Subcutaneous abdominal adipose tissue (tissue), 5 donors: ENCODE measurements around the gene DHFR.

ENCODE experiments used
- H3K27ac ChIP-seq: one replicate; pipeline ENCODE4 v1.7.0; 2013; ENCODE audit warnings: low read depth, mild to moderate bottlenecking, inconsistent platforms, low read length, moderate library complexity
- H3K27me3 ChIP-seq, 5 donors: one replicate each; pipeline ENCODE4 v1.7.0; 2013; ENCODE audit warnings: low read length in 5 of 5, inconsistent platforms in 1 of 5; ENCODE audit not compliant: control insufficient read depth in 5 of 5, insufficient read depth in 4 of 5
- H3K36me3 ChIP-seq, 5 donors: one replicate each; pipeline ENCODE4 v1.7.0; 2013; ENCODE audit warnings: low read length in 5 of 5; ENCODE audit not compliant: control insufficient read depth in 5 of 5, insufficient read depth in 5 of 5
- H3K4me1 ChIP-seq, 5 donors: one replicate each; pipeline ENCODE4 v1.7.0; 2013; ENCODE audit warnings: low read length in 5 of 5, mild to moderate bottlenecking in 3 of 5, moderate library complexity in 1 of 5; ENCODE audit not compliant: control insufficient read depth in 5 of 5, insufficient read depth in 5 of 5
- H3K4me3 ChIP-seq, 5 donors: one replicate each; pipeline ENCODE4 v1.7.0; 2013; ENCODE audit warnings: low read length in 5 of 5, low read depth in 1 of 5
- H3K9ac ChIP-seq, 5 donors: one replicate each; pipeline ENCODE4 v1.7.0; 2013; ENCODE audit warnings: low read length in 5 of 5, mild to moderate bottlenecking in 4 of 5, moderate library complexity in 3 of 5
- H3K9me3 ChIP-seq, 5 donors: one replicate each; pipeline ENCODE4 v1.7.0; 2013; ENCODE audit warnings: low read length in 5 of 5; ENCODE audit not compliant: control insufficient read depth in 5 of 5
- donor health status: healthy.
- donor health status: healthy.
- donor health status: healthy.
- donor health status: healthy.
- donor health status: healthy.

DHFR gene

DNA sequence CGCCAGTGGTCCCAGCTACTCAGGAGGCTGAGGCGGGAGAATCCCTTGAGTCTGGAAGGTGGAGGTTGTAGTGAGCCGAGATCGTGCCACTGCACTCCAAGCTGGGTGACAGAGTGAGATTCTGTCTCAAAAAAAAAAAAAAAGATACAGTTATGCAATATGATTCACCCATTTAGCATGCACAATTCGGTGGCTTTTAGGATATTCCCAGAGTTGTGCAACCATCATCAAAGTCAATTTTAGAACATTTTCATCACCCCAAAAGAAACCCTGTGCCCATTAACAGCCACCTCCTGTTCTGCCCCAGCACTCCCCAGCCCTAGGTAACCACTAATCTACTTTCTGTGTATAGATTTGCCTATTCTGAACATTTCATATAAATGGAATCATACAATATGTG, 4.3 kb upstream of the DHFR start:
- peaks cover 3 to 66% (median 30%) of the 10 kb centered on the region in 5 donors for H3K4me1 ChIP-seq
- H3K27me3 ChIP-seq = no peaks in the 10 kb centered on the region
- peak overlapping the region; percentile 80 for H3K27ac ChIP-seq
- no peaks in the 10 kb centered on the region for H3K9me3 ChIP-seq
- H3K4me3 ChIP-seq = no peak overlapping the region
- peaks cover 2 to 28% (median 10%) of the 10 kb centered on the region in 5 donors for H3K36me3 ChIP-seq
- no peak overlapping the region for H3K9ac ChIP-seq

DNA sequence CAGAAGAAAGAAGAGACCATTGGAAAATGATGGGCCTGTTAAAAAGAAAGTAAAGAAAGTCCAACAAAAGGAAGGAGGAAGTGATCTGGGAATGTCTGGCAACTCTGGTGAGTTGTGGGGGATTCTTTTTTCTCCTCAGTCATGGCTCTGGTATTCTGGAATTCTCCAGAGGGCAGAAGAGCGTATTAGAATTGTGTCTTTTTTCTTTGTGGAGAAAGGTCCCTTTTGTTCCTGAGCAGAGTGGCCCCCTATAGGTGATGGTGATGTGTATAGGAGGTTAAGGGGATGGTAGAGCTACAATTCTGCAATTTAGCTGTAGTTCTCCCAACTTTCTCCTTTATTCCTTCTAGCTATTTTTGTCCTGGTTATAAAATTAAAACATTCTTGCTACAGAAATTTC, 1.6 kb upstream of the DHFR start:
- peaks cover 0 to 21% (median 7%) of the 10 kb centered on the region in 5 donors for H3K36me3 ChIP-seq
- H3K9me3 ChIP-seq = no peaks in the 10 kb centered on the region
- H3K9ac ChIP-seq = no peak overlapping the region
- peaks cover 3 to 57% (median 28%) of the 10 kb centered on the region in 5 donors for H3K4me1 ChIP-seq
- no peak overlapping the region for H3K4me3 ChIP-seq
- H3K27me3 ChIP-seq = no peaks in the 10 kb centered on the region
- peak overlapping the region; percentile 80 for H3K27ac ChIP-seq

DNA sequence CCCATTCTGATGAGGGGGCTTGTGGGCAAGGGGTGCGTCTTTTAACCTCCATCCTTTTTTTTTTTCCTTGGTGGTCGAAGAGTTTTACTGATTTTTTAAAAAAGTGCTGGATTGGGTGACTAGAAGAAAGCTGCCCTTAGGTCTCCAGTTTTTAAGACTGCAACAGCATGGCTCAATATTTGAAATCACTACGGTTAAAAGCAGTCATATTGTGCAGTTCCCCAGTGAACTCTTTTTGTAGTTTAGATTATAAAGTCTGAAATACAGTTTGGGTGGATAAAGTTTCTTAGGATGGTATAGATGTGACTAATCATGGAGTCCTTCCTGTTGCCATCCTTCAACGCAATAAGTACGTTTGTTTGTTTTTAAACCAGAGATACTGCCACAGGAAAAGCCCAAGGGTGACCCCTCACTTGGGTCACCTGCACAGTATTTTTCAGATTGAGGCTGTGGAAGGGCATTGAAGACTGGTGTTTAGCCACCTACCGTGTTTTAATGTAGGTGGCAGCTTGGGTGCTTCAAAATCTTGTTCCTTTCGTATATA, 520 bp upstream of the DHFR start:
- peak overlapping the region; percentile 80 for H3K27ac ChIP-seq
- peak overlapping the region; percentile 71 to 91 (median 91) for H3K4me3 ChIP-seq
- no peaks in the 10 kb centered on the region for H3K27me3 ChIP-seq
- no peaks in the 10 kb centered on the region for H3K9me3 ChIP-seq
- H3K4me1 ChIP-seq = peaks cover 2 to 47% (median 24%) of the 10 kb centered on the region in 5 donors
- peaks cover 0 to 16% (median 7%) of the 10 kb centered on the region in 5 donors for H3K36me3 ChIP-seq
- peak overlapping the region; percentile 30 to 72 (median 68) for H3K9ac ChIP-seq

DNA sequence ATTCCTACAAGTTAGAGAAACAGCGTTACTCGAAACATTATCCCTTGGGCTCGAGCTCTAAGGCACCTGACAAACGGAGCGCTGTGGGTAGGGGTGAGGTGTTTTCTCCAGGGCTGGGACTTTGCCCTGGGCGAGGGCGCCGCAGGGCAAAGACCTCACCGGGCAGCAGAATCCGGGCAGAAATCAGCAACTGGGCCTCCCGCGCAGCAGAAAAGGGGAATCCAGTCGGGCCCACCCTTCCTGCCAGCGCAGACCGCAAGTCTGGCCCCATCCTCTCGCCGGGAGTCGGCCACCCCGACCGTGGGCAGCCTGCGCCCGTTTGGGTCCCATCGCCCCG, 761 bp downstream of the DHFR start:
- Histone ChIP-seq H3K36me3 (peaks cover under 1 to 12% (median 6%) of the 10 kb centered on the region in 5 donors), H3K27me3 (no peaks in the 10 kb centered on the region), H3K4me1 (peaks cover 0 to 37% (median 24%) of the 10 kb centered on the region in 5 donors), H3K27ac (no peak overlapping the region), H3K9me3 (no peaks in the 10 kb centered on the region), H3K9ac (peak overlapping the region in 3 of 5 donors; percentile 54 to 66 (median 58)), H3K4me3 (peak overlapping the region; percentile 57 to 91 (median 91))

DNA sequence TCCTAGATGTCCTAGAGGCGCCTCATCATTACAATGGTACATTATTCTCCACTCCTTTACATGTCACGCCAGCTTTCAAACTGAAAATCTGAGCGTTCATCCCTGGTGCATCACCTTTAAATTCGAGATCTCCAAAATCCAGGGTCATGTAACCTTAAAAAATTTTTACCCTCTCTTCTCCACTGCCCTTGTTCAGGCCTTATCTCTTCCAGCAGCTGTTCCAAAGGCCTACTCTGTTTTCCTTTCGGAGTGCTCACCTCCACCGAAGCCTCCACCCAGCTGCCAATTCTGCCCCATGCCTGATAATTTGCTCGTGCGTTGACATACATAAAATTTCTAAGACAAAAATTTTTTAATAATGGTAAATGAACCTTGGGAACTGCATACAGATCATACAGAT, 1.3 kb downstream of the DHFR start:
- H3K36me3 ChIP-seq = peaks cover 6 to 13% (median 6%) of the 10 kb centered on the region in 5 donors
- no peaks in the 10 kb centered on the region for H3K27me3 ChIP-seq
- no peak overlapping the region for H3K27ac ChIP-seq
- peaks cover 0 to 33% (median 24%) of the 10 kb centered on the region in 5 donors for H3K4me1 ChIP-seq
- peak overlapping the region in 4 of 5 donors; percentile 57 to 91 (median 91) for H3K4me3 ChIP-seq
- H3K9ac ChIP-seq = peak overlapping the region in 2 of 5 donors; percentile 14 to 58
- no peaks in the 10 kb centered on the region for H3K9me3 ChIP-seq

DNA sequence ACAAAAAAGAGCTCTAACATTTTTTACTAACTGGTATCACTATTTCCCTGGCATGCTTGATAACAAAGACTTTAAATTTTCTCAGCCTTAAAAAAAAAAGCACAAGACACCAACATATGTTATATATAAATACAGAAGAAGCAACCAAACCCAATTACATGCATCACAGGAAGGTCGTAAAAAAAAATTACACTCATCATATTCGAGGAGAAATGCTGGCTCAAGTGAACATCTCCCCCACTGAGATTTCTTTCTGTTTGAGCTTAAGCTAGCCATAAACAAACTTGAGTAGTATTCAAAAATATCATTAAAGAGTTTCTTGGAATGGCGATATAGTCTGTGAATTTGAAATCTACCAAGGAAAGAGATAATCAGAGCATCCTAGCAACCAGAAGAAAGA, 7.9 kb downstream of the DHFR start:
- Histone ChIP-seq H3K4me3 (no peak overlapping the region), H3K27me3 (no peaks in the 10 kb centered on the region), H3K4me1 (no peaks in the 10 kb centered on the region), H3K9ac (no peak overlapping the region), H3K36me3 (peaks cover 14 to 47% (median 22%) of the 10 kb centered on the region in 5 donors), H3K9me3 (no peaks in the 10 kb centered on the region), H3K27ac (no peak overlapping the region)

DNA sequence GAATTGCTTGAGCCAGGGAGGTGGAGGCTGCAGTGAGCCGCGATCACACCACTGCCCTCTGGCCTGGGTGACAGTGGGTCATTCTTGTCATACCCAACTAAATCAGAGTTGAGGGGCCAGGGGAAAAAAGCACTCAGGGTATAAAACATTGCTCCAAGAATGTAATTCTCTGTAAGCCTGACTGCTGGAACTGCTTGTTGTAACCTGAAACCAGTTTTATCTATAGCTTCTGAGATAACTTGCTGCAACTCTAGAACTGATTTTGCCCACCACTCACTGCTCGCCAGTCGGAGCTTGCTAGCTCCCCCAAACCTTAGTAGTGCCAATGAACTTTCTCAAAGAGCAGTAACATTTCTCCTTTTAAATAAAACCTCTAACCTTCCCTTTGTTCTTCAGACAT, 9.9 kb downstream of the DHFR start:
- Histone ChIP-seq H3K4me1 (peaks cover 0 to 13% (median 3%) of the 10 kb centered on the region in 5 donors), H3K9ac (no peak overlapping the region), H3K27me3 (no peaks in the 10 kb centered on the region), H3K36me3 (peaks cover 18 to 53% (median 26%) of the 10 kb centered on the region in 5 donors), H3K9me3 (no peaks in the 10 kb centered on the region), H3K4me3 (no peak overlapping the region), H3K27ac (no peak overlapping the region)

DNA sequence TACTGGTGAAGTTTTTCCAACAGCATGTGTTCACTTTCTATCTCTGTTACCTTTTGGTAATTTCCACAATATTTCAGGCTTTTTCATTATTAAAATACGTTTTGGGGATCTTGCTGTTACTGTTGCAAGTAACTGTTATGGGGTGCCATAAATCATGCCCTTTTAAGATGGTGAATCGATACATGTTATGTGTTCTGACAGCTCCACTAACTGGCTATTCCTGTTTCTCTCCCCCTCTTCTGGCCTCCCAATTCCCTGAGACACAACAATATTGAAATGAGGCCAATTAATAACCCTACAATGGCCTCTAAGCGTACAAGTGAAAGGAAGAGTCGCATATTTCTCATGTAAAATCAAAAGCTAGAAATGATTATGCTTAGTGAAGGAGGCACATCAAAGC, 13.4 kb downstream of the DHFR start:
- Histone ChIP-seq H3K27ac (no peak overlapping the region), H3K9ac (no peak overlapping the region), H3K9me3 (no peaks in the 10 kb centered on the region), H3K27me3 (no peaks in the 10 kb centered on the region), H3K4me1 (peaks cover 0 to 13% (median 3%) of the 10 kb centered on the region in 5 donors), H3K4me3 (no peak overlapping the region), H3K36me3 (peaks cover 15 to 48% (median 29%) of the 10 kb centered on the region in 5 donors)

DNA sequence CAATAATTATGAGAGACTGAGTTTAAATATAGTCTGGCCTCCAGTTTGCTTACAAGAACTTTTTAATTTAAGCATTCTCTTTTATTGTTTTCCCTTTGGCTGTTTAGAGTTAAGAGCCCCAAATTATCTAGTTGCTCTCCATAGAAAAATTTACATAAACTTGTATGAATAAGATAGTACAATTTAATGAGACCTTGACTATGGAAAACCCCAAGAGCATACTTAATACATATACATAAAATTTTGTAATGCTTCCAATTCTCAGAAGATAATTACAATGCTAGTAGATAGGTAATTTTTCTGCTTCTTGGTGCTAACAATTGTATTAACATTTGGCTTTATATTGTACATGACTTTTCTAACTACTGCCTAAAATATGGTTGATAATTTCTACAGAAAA, 20.6 kb downstream of the DHFR start:
- H3K4me1 ChIP-seq = peaks cover 0 to 6% (median 0%) of the 10 kb centered on the region in 5 donors
- no peak overlapping the region for H3K27ac ChIP-seq
- peaks cover 6 to 28% (median 20%) of the 10 kb centered on the region in 5 donors for H3K36me3 ChIP-seq
- H3K9me3 ChIP-seq = no peaks in the 10 kb centered on the region
- no peak overlapping the region for H3K4me3 ChIP-seq
- no peak overlapping the region for H3K9ac ChIP-seq
- no peaks in the 10 kb centered on the region for H3K27me3 ChIP-seq

DNA sequence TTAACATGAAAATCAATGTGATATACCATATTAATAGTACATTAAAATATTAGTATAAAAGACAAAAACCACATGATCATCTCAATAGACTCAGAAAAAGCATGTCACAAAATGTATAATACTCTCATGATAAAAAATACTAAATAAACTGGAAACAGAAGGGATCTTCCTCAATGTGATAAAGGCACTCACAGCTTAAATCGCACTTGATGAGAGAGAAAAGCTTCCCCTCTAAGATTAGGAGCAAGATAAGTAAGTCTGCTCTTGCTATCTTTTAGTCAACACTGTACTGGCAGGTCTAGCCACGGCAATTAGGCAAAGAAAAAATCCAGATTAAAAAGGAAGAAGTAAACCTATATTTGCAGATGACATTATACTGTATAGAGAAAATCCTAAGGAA, 22.1 kb downstream of the DHFR start:
- H3K27me3 ChIP-seq = no peaks in the 10 kb centered on the region
- peaks cover 0 to 6% (median 0%) of the 10 kb centered on the region in 5 donors for H3K4me1 ChIP-seq
- H3K4me3 ChIP-seq = no peak overlapping the region
- no peaks in the 10 kb centered on the region for H3K9me3 ChIP-seq
- peaks cover 6 to 20% (median 14%) of the 10 kb centered on the region in 5 donors for H3K36me3 ChIP-seq
- H3K9ac ChIP-seq = no peak overlapping the region
- no peak overlapping the region for H3K27ac ChIP-seq
